ENCODE data around the gene RPS17.

Gene RPS17

GRCh38 chr15:82575335-82575734, 35.1 kb upstream of the RPS17 start:
- H3K14ac ChIP-seq (ENCODE audit: low read length): no peak overlapping the region
- H3K4me3 ChIP-seq (ENCODE audit: low read length in 2 of 2): no peak overlapping the region
- no CpG with 5 or more reads among the region's 3 CpGs for WGBS, 2 donors (ENCODE audit: extremely low coverage in 2 of 2, insufficient read length in 2 of 2, insufficient replicate concordance in 1 of 2)

GRCh38 chr15:82572986-82573385, 32.7 kb upstream of the RPS17 start:
- peaks cover 0 to 61% (median 0%) of the 10 kb centered on the region in 3 experiments for H3K27me3 ChIP-seq (ENCODE audit: control insufficient read depth in 3 of 3, insufficient read depth in 3 of 3, low read depth in 1 of 3, low read length in 3 of 3)
- H3K23ac ChIP-seq (ENCODE audit: low read depth, low read length, poor library complexity): no peak overlapping the region
- no peak overlapping the region for H2AFZ ChIP-seq (ENCODE audit: low read length)
- peaks cover 15 to 16% of the 10 kb centered on the region in 2 donors for H3K4me1 ChIP-seq (ENCODE audit: control insufficient read depth in 2 of 2, insufficient read depth in 1 of 2, low read depth in 1 of 2, low read length in 2 of 2)
- H2BK12ac ChIP-seq (ENCODE audit: low read length): no peak overlapping the region
- H3K4me3 ChIP-seq (ENCODE audit: low read length in 2 of 2): no peak overlapping the region
- no peak overlapping the region for H3K14ac ChIP-seq (ENCODE audit: low read length)
- H2BK15ac ChIP-seq (ENCODE audit: low read length): no peak overlapping the region
- no CpG with 5 or more reads among the region's 3 CpGs for WGBS, 2 donors (ENCODE audit: extremely low coverage in 2 of 2, insufficient read length in 2 of 2, insufficient replicate concordance in 1 of 2)
- H3K36me3 ChIP-seq (replicated peaks in 1 of 2; ENCODE audit: control insufficient read depth in 2 of 2, insufficient read depth in 2 of 2, low read length in 2 of 2): no peaks in the 10 kb centered on the region
- H3K79me1 ChIP-seq (ENCODE audit: low read depth, low read length): no peaks in the 10 kb centered on the region
- H3K18ac ChIP-seq (ENCODE audit: low read length): no peak overlapping the region
- DNase-seq (ENCODE audit: low spot score): no peak
- no peak overlapping the region for H2AK5ac ChIP-seq (ENCODE audit: low read depth, low read length)
- no peak overlapping the region for H2BK5ac ChIP-seq (ENCODE audit: low read length)
- H2BK120ac ChIP-seq (ENCODE audit: low read depth, low read length): no peak overlapping the region
- H3K9ac ChIP-seq (ENCODE audit: low read depth, low read length, poor library complexity): no peak overlapping the region
- H4K91ac ChIP-seq (ENCODE audit: low read depth, low read length, poor library complexity): no peak overlapping the region
- H3K27ac ChIP-seq (replicated peaks; ENCODE audit: low read length): no peak overlapping the region
- no peaks in the 10 kb centered on the region for H3K9me3 ChIP-seq (replicated peaks in 1 of 2; ENCODE audit: control insufficient read depth in 2 of 2, insufficient read depth in 1 of 2, low read depth in 1 of 2, low read length in 2 of 2)
- H4K8ac ChIP-seq (ENCODE audit: low read depth, low read length): no peak overlapping the region
- no peak overlapping the region for H3K4ac ChIP-seq (ENCODE audit: low read length)
- no peak overlapping the region for H3K4me2 ChIP-seq (ENCODE audit: insufficient read depth, low read length, poor library complexity, severe bottlenecking)

More at GRCh38 chr15:82575335-82575734, 35.1 kb upstream of the RPS17 start:
- H4K91ac ChIP-seq (ENCODE audit: low read depth, low read length, poor library complexity): no peak overlapping the region
- H3K23ac ChIP-seq (ENCODE audit: low read depth, low read length, poor library complexity): no peak overlapping the region
- no peak overlapping the region for H2BK120ac ChIP-seq (ENCODE audit: low read depth, low read length)
- H3K79me1 ChIP-seq (ENCODE audit: low read depth, low read length): no peaks in the 10 kb centered on the region
- no peak overlapping the region for H3K4ac ChIP-seq (ENCODE audit: low read length)
- H3K9me3 ChIP-seq (replicated peaks in 1 of 2; ENCODE audit: control insufficient read depth in 2 of 2, insufficient read depth in 1 of 2, low read depth in 1 of 2, low read length in 2 of 2): no peaks in the 10 kb centered on the region
- H2BK5ac ChIP-seq (ENCODE audit: low read length): no peak overlapping the region
- H4K8ac ChIP-seq (ENCODE audit: low read depth, low read length): no peak overlapping the region
- H3K27ac ChIP-seq (replicated peaks; ENCODE audit: low read length): no peak overlapping the region
- no peak for DNase-seq (ENCODE audit: low spot score)
- no peak overlapping the region for H2BK12ac ChIP-seq (ENCODE audit: low read length)
- no peak overlapping the region for H2AFZ ChIP-seq (ENCODE audit: low read length)
- H3K27me3 ChIP-seq (ENCODE audit: control insufficient read depth in 3 of 3, insufficient read depth in 3 of 3, low read depth in 1 of 3, low read length in 3 of 3): peaks cover 0 to 45% (median 0%) of the 10 kb centered on the region in 3 experiments
- no peak overlapping the region for H2BK15ac ChIP-seq (ENCODE audit: low read length)
- no peak overlapping the region for H3K18ac ChIP-seq (ENCODE audit: low read length)
- no peaks in the 10 kb centered on the region for H3K36me3 ChIP-seq (replicated peaks in 1 of 2; ENCODE audit: control insufficient read depth in 2 of 2, insufficient read depth in 2 of 2, low read length in 2 of 2)
- peaks cover 15 to 16% of the 10 kb centered on the region in 2 donors for H3K4me1 ChIP-seq (ENCODE audit: control insufficient read depth in 2 of 2, insufficient read depth in 1 of 2, low read depth in 1 of 2, low read length in 2 of 2)
- H3K9ac ChIP-seq (ENCODE audit: low read depth, low read length, poor library complexity): no peak overlapping the region
- H2AK5ac ChIP-seq (ENCODE audit: low read depth, low read length): no peak overlapping the region
- no peak overlapping the region for H3K4me2 ChIP-seq (ENCODE audit: insufficient read depth, low read length, poor library complexity, severe bottlenecking)

GRCh38 chr15:82572311-82572710, 32.1 kb upstream of the RPS17 start:
- no CpG with 5 or more reads among the region's 5 CpGs for WGBS, 2 donors (ENCODE audit: extremely low coverage in 2 of 2, insufficient read length in 2 of 2, insufficient replicate concordance in 1 of 2)
- DNase-seq (ENCODE audit: low spot score): no peak
- H4K8ac ChIP-seq (ENCODE audit: low read depth, low read length): no peak overlapping the region
- H3K27ac ChIP-seq (replicated peaks; ENCODE audit: low read length): no peak overlapping the region
- H2AK5ac ChIP-seq (ENCODE audit: low read depth, low read length): no peak overlapping the region
- H3K36me3 ChIP-seq (replicated peaks in 1 of 2; ENCODE audit: control insufficient read depth in 2 of 2, insufficient read depth in 2 of 2, low read length in 2 of 2): no peaks in the 10 kb centered on the region
- peaks cover 0 to 67% (median 0%) of the 10 kb centered on the region in 3 experiments for H3K27me3 ChIP-seq (ENCODE audit: control insufficient read depth in 3 of 3, insufficient read depth in 3 of 3, low read depth in 1 of 3, low read length in 3 of 3)
- H3K4ac ChIP-seq (ENCODE audit: low read length): no peak overlapping the region
- peak overlapping the region; percentile 14 for H3K14ac ChIP-seq (ENCODE audit: low read length)
- no peak overlapping the region for H2BK120ac ChIP-seq (ENCODE audit: low read depth, low read length)
- no peak overlapping the region for H3K23ac ChIP-seq (ENCODE audit: low read depth, low read length, poor library complexity)
- H3K18ac ChIP-seq (ENCODE audit: low read length): peak overlapping the region; percentile 23
- H3K79me1 ChIP-seq (ENCODE audit: low read depth, low read length): no peaks in the 10 kb centered on the region
- no peak overlapping the region for H3K4me3 ChIP-seq (ENCODE audit: low read length in 2 of 2)
- H3K4me1 ChIP-seq (ENCODE audit: control insufficient read depth in 2 of 2, insufficient read depth in 1 of 2, low read depth in 1 of 2, low read length in 2 of 2): peaks cover 15 to 16% of the 10 kb centered on the region in 2 donors
- peak overlapping the region; percentile 89 for H2AFZ ChIP-seq (ENCODE audit: low read length)
- peak overlapping the region; percentile 9 for H2BK15ac ChIP-seq (ENCODE audit: low read length)
- no peak overlapping the region for H3K4me2 ChIP-seq (ENCODE audit: insufficient read depth, low read length, poor library complexity, severe bottlenecking)
- no peak overlapping the region for H2BK12ac ChIP-seq (ENCODE audit: low read length)
- H2BK5ac ChIP-seq (ENCODE audit: low read length): no peak overlapping the region
- H3K9ac ChIP-seq (ENCODE audit: low read depth, low read length, poor library complexity): no peak overlapping the region
- H4K91ac ChIP-seq (ENCODE audit: low read depth, low read length, poor library complexity): no peak overlapping the region
- H3K9me3 ChIP-seq (replicated peaks in 1 of 2; ENCODE audit: control insufficient read depth in 2 of 2, insufficient read depth in 1 of 2, low read depth in 1 of 2, low read length in 2 of 2): no peaks in the 10 kb centered on the region

GRCh38 chr15:82571722-82572222, 31.5 kb upstream of the RPS17 start:
- Histone ChIP-seq H2AFZ (ENCODE audit: low read length) (peak overlapping the region; percentile 89), H3K4ac (ENCODE audit: low read length) (no peak overlapping the region), H3K36me3 (replicated peaks in 1 of 2; ENCODE audit: control insufficient read depth in 2 of 2, insufficient read depth in 2 of 2, low read length in 2 of 2) (no peaks in the 10 kb centered on the region), H3K23ac (ENCODE audit: low read depth, low read length, poor library complexity) (no peak overlapping the region), H3K4me3 (ENCODE audit: low read length in 2 of 2) (peak overlapping the region; percentile 44 to 66), H3K4me2 (ENCODE audit: insufficient read depth, low read length, poor library complexity, severe bottlenecking) (peak overlapping the region; percentile 41), H3K18ac (ENCODE audit: low read length) (peak overlapping the region; percentile 44), H3K79me1 (ENCODE audit: low read depth, low read length) (no peaks in the 10 kb centered on the region), H2AK5ac (ENCODE audit: low read depth, low read length) (no peak overlapping the region), H3K4me1 (ENCODE audit: control insufficient read depth in 2 of 2, insufficient read depth in 1 of 2, low read depth in 1 of 2, low read length in 2 of 2) (peaks cover 15 to 16% of the 10 kb centered on the region in 2 donors), H2BK12ac (ENCODE audit: low read length) (no peak overlapping the region), H3K27ac (replicated peaks; ENCODE audit: low read length) (no peak overlapping the region), H3K27me3 (ENCODE audit: control insufficient read depth in 3 of 3, insufficient read depth in 3 of 3, low read depth in 1 of 3, low read length in 3 of 3) (peaks cover 0 to 70% (median 0%) of the 10 kb centered on the region in 3 experiments), H3K9ac (ENCODE audit: low read depth, low read length, poor library complexity) (peak overlapping the region; percentile 37), H4K91ac (ENCODE audit: low read depth, low read length, poor library complexity) (no peak overlapping the region), H2BK120ac (ENCODE audit: low read depth, low read length) (no peak overlapping the region), H4K8ac (ENCODE audit: low read depth, low read length) (no peak overlapping the region), H2BK15ac (ENCODE audit: low read length) (peak overlapping the region; percentile 9), H2BK5ac (ENCODE audit: low read length) (no peak overlapping the region), H3K9me3 (replicated peaks in 1 of 2; ENCODE audit: control insufficient read depth in 2 of 2, insufficient read depth in 1 of 2, low read depth in 1 of 2, low read length in 2 of 2) (no peaks in the 10 kb centered on the region), H3K14ac (ENCODE audit: low read length) (peak overlapping the region; percentile 14)
- DNase-seq (ENCODE audit: low spot score): peak; percentile 43
- WGBS, 2 donors (ENCODE audit: extremely low coverage in 2 of 2, insufficient read length in 2 of 2, insufficient replicate concordance in 1 of 2): no CpG with 5 or more reads among the region's 17 CpGs
